Omental fat pad (tissue), 4 donors: ENCODE measurements around the gene OR8J3. TPM values are rescaled to one million over a fixed set of nuclear protein-coding genes. Genes with fewer than 3 reads are reported as not detected.

ENCODE experiments used
- ATAC-seq: fragments of 150-250 bp; one replicate; pipeline ENCODE4 v1.9.1; 2016; ENCODE audit warnings: mild to moderate bottlenecking, moderate library complexity; ENCODE audit not compliant: low FRiP score
- DNase-seq: peaks from one replicate; pipeline ENCODE4 v3.0.0-alpha.2; 2019; ENCODE audit warnings: low spot score
- small RNA-seq: library from RNA; depleted of rRNA; stranded (forward); fragments of <200 nt; gene quantifications from one replicate; pipeline ENCODE3, GENCODE V24; 2016
- total RNA-seq, 4 donors: library from RNA; depleted of rRNA; stranded (reverse); fragments of >200 nt; gene quantifications; one replicate each; pipeline ENCODE4 v1.1.0, GENCODE V29; 2016
- TF ChIP-seq, protein P1 (sequence below), 3 donors: fragments of 450-650 bp; IDR thresholded peaks; one replicate each; pipeline ENCODE4 v1.5.1; 2016 to 2017; ENCODE audit warnings: antibody characterized with exemption in 3 of 3, mild to moderate bottlenecking in 3 of 3, moderate library complexity in 2 of 3

OR8J3 gene
- total RNA-seq, 4 donors from 2014 or later, result not detected

GRCh38 chr11:56089697-56090096 lies 50.3 kb downstream of the OR8J3 start:
- ATAC-seq (no peak), DNase-seq (no peak)
- TF ChIP-seq, protein P1, sequence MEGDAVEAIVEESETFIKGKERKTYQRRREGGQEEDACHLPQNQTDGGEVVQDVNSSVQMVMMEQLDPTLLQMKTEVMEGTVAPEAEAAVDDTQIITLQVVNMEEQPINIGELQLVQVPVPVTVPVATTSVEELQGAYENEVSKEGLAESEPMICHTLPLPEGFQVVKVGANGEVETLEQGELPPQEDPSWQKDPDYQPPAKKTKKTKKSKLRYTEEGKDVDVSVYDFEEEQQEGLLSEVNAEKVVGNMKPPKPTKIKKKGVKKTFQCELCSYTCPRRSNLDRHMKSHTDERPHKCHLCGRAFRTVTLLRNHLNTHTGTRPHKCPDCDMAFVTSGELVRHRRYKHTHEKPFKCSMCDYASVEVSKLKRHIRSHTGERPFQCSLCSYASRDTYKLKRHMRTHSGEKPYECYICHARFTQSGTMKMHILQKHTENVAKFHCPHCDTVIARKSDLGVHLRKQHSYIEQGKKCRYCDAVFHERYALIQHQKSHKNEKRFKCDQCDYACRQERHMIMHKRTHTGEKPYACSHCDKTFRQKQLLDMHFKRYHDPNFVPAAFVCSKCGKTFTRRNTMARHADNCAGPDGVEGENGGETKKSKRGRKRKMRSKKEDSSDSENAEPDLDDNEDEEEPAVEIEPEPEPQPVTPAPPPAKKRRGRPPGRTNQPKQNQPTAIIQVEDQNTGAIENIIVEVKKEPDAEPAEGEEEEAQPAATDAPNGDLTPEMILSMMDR (IDR thresholded peaks at IDR 0.05), result no peak

Small RNA genes within 50 kb of the gene (small RNA-seq; reads per million reads assigned to genes)
- gene OR8I4P, result not detected

Other genes with a start within 250 kb of the OR8J3 start
- not detected for gene OR5W2, start 225.6 kb downstream of the OR8J3 start, total RNA-seq
- gene OR5I1, start 203.8 kb downstream of the OR8J3 start, total RNA-seq, result not detected
- gene OR10AG1, start 170.3 kb downstream of the OR8J3 start, total RNA-seq, result not detected
- not detected for gene OR5F1, start 145.6 kb downstream of the OR8J3 start, total RNA-seq
- not detected for gene OR5AS1, start 112.5 kb downstream of the OR8J3 start, total RNA-seq
- not detected for gene OR8I2, start 46.9 kb downstream of the OR8J3 start, total RNA-seq
- not detected for gene OR8H2, start 36.5 kb downstream of the OR8J3 start, total RNA-seq
- not detected for gene OR8H3, start 17.8 kb downstream of the OR8J3 start, total RNA-seq
- gene OR8K5, start 20.1 kb upstream of the OR8J3 start, total RNA-seq, result not detected
- not detected for gene OR5J2, start 36.4 kb upstream of the OR8J3 start, total RNA-seq
- not detected for gene OR5T2, start 94.1 kb upstream of the OR8J3 start, total RNA-seq
- not detected for gene OR5T3, start 112.1 kb upstream of the OR8J3 start, total RNA-seq
- gene OR5T1, start 134.0 kb upstream of the OR8J3 start, total RNA-seq, result not detected
- not detected for gene OR8H1, start 152.1 kb upstream of the OR8J3 start, total RNA-seq
- not detected for gene OR8K3, start 174.9 kb upstream of the OR8J3 start, total RNA-seq
- not detected for gene OR8K1, start 205.8 kb upstream of the OR8J3 start, total RNA-seq
- not detected for gene OR8J1, start 214.1 kb upstream of the OR8J3 start, total RNA-seq
- gene OR8U1, start 235.4 kb upstream of the OR8J3 start, total RNA-seq, result not detected